ENCODE data around the gene IL32.
"Not testable (repeated sequence)": the region's sequence is repeated elsewhere in the genome, so short reads cannot be mapped to it uniquely, and the experiment has no call there.

The IL32 gene

GRCh38 chr16:3080024-3080423 is 14.6 kb downstream of the IL32 start:
- H3K9me3 Mint-ChIP-seq: no peaks in the 10 kb centered on the region
- H3K4me1 Mint-ChIP-seq: peaks cover 9% of the 10 kb centered on the region
- no peak overlapping the region for H3K4me3 Mint-ChIP-seq
- no peaks in the 10 kb centered on the region for H3K36me3 Mint-ChIP-seq
- no peak overlapping the region for H3K27ac Mint-ChIP-seq
- no peak for ATAC-seq (ENCODE audit: low read depth)
- no peak for DNase-seq (ENCODE audit: low spot score in 2 of 2)
- peaks cover 3% of the 10 kb centered on the region for H3K27me3 Mint-ChIP-seq

- not testable (repeated sequence) for H3K27me3 Mint-ChIP-seq; H3K9me3 Mint-ChIP-seq; H3K4me1 Mint-ChIP-seq; H3K27ac Mint-ChIP-seq; DNase-seq (ENCODE audit: low spot score in 2 of 2); H3K36me3 Mint-ChIP-seq; H3K4me3 Mint-ChIP-seq; ATAC-seq (ENCODE audit: low read depth)
Measured at GRCh38 chr16:3081957-3082356, 16.5 kb downstream of the IL32 start.

GRCh38 chr16:3083408-3083807 is 18.0 kb downstream of the IL32 start:
- H3K4me1 Mint-ChIP-seq; H3K27ac Mint-ChIP-seq; ATAC-seq (ENCODE audit: low read depth); H3K9me3 Mint-ChIP-seq; DNase-seq (ENCODE audit: low spot score in 2 of 2); H3K36me3 Mint-ChIP-seq; H3K4me3 Mint-ChIP-seq: not testable (repeated sequence)
- peaks cover 11% of the 10 kb centered on the region for H3K27me3 Mint-ChIP-seq

- Mint-ChIP-seq H3K27me3 (peaks cover 11% of the 10 kb centered on the region), H3K9me3 (no peaks in the 10 kb centered on the region), H3K27ac (no peak overlapping the region), H3K36me3 (no peaks in the 10 kb centered on the region), H3K4me1 (peaks cover 8% of the 10 kb centered on the region), H3K4me3 (no peak overlapping the region)
- ATAC-seq (ENCODE audit: low read depth) (no peak), DNase-seq (ENCODE audit: low spot score in 2 of 2) (no peak)
Measured at GRCh38 chr16:3084491-3084890, 19.1 kb downstream of the IL32 start.

DNA sequence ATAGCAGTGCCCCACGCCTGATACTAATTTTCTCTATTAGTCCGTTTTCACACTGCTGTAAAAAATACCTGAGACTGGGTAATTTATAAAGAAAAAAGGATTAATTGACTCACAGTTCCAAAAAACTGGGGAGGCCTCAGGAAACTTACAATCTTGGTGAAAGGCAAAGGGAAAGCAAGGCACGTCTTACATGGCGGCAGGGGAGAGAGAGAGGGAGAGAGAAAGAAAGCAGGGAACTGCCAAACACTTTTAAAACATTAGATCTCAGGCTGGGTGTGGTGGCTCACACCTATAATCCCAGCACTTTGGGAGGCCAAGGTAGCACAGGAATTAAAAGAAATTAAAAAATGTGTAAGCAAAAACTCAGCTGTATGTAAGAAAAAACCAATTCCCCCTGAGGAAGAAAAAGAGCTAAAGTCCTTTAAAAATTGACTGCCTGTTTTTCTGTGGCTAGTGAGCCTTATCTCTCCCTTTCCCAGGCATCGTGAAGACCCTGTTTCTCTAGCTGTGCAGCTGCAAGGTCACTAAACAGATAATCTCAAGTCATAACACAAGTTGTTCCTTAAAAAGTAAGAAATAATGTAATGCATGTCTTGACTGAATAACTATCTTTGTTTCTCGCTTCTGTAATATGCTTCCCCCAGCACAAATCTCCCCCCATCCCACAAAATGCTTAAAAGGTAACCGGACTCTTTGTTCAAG is 19.7 kb downstream of the IL32 start:
- Mint-ChIP-seq H3K27ac (no peak overlapping the region), H3K9me3 (no peaks in the 10 kb centered on the region), H3K4me3 (no peak overlapping the region), H3K4me1 (peaks cover 8% of the 10 kb centered on the region), H3K27me3 (peaks cover 7% of the 10 kb centered on the region), H3K36me3 (no peaks in the 10 kb centered on the region)
- DNase-seq (ENCODE audit: low spot score in 2 of 2) (no peak), ATAC-seq (ENCODE audit: low read depth) (no peak)

DNA sequence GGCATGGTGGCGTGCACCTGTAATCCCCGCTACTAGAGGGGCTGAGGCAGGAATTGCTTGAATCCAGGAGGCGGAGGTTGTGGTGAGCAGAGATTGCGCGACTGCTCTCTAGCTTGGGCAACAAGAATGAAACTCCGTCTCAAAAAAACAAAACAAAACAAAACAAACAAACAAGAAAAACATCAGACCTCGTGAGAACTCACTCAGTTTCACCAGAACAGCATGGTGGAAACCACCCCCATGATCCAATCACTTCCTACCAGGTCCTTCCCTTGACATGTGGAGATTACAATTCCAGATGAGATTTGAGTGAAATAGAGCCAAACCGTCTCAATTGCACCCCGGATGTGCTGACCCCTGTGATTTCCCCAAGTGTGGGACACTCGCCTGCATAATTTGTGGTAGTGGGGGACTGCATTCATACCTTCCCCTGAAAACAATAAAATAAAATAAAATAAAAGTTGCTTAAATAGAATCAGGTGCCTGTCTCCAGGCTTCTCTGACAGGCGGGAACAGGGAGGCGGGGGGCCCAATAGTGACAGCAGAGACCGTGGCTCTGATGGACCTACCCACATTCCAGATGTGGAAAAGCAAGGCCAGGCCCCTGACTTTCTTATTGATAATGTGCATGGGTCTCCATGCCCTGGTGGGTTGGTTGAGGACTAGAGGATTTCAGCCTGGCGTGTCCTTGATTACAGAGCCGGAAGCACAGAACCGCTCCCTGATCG is 20.6 kb downstream of the IL32 start:
- H3K9me3 Mint-ChIP-seq: no peaks in the 10 kb centered on the region
- H3K27ac Mint-ChIP-seq: no peak overlapping the region
- ATAC-seq (ENCODE audit: low read depth) (no peak), DNase-seq (ENCODE audit: low spot score in 2 of 2) (no peak)
- no peak overlapping the region for H3K4me3 Mint-ChIP-seq
- peaks cover 7% of the 10 kb centered on the region for H3K27me3 Mint-ChIP-seq
- H3K4me1 Mint-ChIP-seq: peaks cover 8% of the 10 kb centered on the region
- no peaks in the 10 kb centered on the region for H3K36me3 Mint-ChIP-seq

- peaks cover 8% of the 10 kb centered on the region for H3K4me1 Mint-ChIP-seq
- peaks cover 7% of the 10 kb centered on the region for H3K27me3 Mint-ChIP-seq
- ATAC-seq (ENCODE audit: low read depth) (no peak), DNase-seq (ENCODE audit: low spot score in 2 of 2) (no peak)
- no peaks in the 10 kb centered on the region for H3K9me3 Mint-ChIP-seq
- no peaks in the 10 kb centered on the region for H3K36me3 Mint-ChIP-seq
- H3K27ac Mint-ChIP-seq: no peak overlapping the region
- no peak overlapping the region for H3K4me3 Mint-ChIP-seq
Measured at GRCh38 chr16:3086596-3087242, 21.3 kb downstream of the IL32 start.

GRCh38 chr16:3087243-3088235 is 22.1 kb downstream of the IL32 start:
- H3K4me1 Mint-ChIP-seq: peaks cover 8% of the 10 kb centered on the region
- H3K27me3 Mint-ChIP-seq: peaks cover 7% of the 10 kb centered on the region
- H3K36me3 Mint-ChIP-seq: no peaks in the 10 kb centered on the region
- H3K9me3 Mint-ChIP-seq: no peaks in the 10 kb centered on the region
- ATAC-seq (ENCODE audit: low read depth) (no peak), DNase-seq (ENCODE audit: low spot score in 2 of 2) (no peak)
- H3K27ac Mint-ChIP-seq: no peak overlapping the region
- H3K4me3 Mint-ChIP-seq: no peak overlapping the region

DNA sequence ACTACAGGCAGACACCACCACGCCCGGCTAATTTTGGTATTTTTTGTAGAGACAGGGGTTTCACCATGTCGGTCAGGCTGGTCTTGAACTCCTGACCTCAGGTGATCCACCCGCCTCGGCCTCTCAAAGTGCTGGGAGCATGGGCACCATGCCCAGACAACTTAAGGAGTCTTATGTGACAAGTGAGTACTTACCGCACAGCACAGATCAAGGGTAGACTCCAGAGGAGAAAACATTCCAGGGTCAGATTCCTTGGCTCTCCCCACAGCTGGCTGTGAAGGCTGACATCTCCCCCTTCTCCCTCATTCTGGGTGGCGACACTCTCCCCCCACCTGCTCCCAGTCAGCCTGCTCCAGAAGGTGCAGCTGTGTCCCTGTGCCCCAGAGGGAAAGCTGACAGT is 23.0 kb downstream of the IL32 start:
- Mint-ChIP-seq H3K36me3 (no peaks in the 10 kb centered on the region), H3K27me3 (peaks cover 7% of the 10 kb centered on the region), H3K27ac (no peak overlapping the region), H3K4me3 (no peak overlapping the region), H3K9me3 (no peaks in the 10 kb centered on the region), H3K4me1 (peaks cover 8% of the 10 kb centered on the region)
- ATAC-seq (ENCODE audit: low read depth): no peak
- no peak for DNase-seq (ENCODE audit: low spot score in 2 of 2)

DNA sequence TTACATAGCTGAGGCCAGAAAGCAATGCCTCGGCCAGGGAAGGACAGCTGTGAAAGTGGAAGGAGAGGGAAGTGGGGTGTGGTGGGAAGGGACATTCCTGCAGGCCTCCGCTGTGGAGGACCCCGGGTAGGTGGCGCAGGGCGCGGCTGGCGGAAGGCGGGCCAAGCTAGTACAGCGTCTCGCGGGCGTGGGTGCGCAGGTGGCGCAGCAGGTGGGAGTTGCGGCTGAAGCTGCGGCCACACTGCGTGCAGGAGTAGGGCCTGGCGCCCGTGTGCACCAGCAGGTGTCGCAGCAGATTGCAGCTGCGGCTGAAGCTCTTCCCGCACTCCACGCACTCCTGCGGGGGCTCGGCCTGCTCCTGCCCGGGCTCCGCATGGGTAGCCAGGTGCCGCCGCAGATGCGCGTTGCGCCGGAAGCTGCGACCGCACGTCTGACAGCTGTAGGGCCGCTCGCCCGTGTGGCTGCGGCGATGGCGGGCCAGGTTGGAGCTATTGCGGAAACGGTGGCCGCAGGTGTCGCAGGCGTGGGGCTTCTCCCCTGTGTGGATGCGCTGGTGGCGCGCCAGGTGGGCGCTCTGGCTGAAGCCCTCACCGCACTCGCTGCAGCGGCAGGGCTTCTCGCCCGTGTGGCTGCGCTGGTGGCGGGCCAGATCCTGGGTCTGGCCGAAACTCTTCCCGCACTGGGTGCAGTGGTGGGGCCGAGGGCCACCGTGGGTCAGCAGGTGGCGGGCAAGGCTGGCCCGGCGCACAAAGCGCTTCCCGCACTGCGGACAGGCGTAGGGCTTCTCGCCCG is 23.7 kb downstream of the IL32 start:
- peaks cover 7% of the 10 kb centered on the region for H3K27me3 Mint-ChIP-seq
- H3K4me3 Mint-ChIP-seq: no peak overlapping the region
- peaks cover 8% of the 10 kb centered on the region for H3K4me1 Mint-ChIP-seq
- ATAC-seq (ENCODE audit: low read depth) (no peak), DNase-seq (ENCODE audit: low spot score in 2 of 2) (no peak)
- H3K27ac Mint-ChIP-seq: no peak overlapping the region
- no peaks in the 10 kb centered on the region for H3K36me3 Mint-ChIP-seq
- H3K9me3 Mint-ChIP-seq: no peaks in the 10 kb centered on the region

DNA sequence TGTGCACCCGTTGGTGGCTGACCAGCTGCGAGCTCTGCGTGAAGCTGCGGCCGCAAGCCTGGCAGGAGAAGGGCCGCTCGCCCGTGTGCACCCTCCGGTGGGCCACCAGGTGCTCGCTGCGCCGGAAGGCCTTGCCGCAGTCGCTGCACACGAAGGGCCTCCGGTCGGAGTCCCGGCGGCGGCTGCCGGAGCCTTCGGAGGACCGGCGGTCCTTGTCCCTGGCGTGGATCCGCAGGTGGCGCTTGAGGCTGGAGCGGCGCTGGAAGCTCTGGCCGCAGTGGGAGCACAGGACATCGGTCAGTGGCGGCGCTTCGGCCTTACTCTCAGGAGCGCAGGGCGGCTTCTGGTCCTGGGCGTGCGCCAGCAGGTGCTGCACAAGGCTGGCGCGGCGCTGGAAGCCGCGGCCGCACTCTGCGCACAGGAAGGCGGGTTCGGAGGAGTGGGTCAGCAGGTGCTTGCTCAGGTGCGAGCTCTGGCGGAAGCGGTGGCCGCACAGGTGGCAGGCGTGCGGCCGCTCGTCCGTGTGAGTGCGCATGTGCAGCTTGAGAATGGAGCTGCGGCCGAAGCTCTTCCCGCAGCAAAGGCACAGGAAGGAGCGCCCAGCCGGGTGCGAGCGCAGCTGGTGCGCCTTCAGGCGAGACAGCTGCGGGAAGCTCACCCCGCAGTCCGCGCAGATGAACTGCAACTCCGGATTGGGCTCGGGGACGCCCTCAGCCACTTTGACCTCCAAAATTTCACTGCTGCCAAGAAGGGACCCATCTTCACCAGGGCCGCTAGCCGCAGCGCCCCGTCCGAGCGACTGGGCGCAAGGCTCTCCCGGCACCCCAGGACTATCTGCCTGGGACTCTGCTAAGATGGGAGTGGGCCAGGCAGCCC is 24.5 kb downstream of the IL32 start:
- ATAC-seq (ENCODE audit: low read depth): no peak
- Mint-ChIP-seq H3K4me3 (no peak overlapping the region), H3K27me3 (peaks cover 7% of the 10 kb centered on the region), H3K27ac (no peak overlapping the region), H3K9me3 (no peaks in the 10 kb centered on the region), H3K36me3 (no peaks in the 10 kb centered on the region), H3K4me1 (peaks cover 10% of the 10 kb centered on the region)
- DNase-seq (ENCODE audit: low spot score in 2 of 2): no peak

DNA sequence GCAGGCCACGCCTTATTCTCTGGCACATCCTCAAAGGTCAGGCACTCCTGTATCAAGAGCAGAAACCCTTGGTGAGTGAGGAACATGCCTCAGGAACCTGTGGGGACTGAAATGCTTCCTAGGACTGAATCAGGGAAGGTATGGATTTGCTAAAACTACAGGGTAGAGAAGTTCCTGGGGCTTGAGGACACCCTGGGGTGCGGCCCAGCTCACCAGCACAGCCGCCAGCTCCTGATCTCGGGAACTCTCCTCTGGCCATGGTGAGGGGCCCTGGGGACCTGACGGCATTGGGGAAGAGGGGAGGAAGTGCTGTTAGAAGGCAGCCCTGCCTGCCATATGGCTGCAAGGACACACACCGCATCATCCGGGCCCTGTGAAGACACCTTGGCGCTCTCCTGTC is 26.1 kb downstream of the IL32 start:
- Mint-ChIP-seq H3K27ac (no peak overlapping the region), H3K36me3 (no peaks in the 10 kb centered on the region), H3K27me3 (peaks cover 7% of the 10 kb centered on the region), H3K4me1 (peaks cover 10% of the 10 kb centered on the region), H3K4me3 (no peak overlapping the region), H3K9me3 (no peaks in the 10 kb centered on the region)
- ATAC-seq (ENCODE audit: low read depth) (no peak), DNase-seq (ENCODE audit: low spot score in 2 of 2) (no peak)
